GM19193 (cell line): ENCODE results near the gene WFDC11.

Source experiments
- POLR2A ChIP-seq: IDR thresholded peaks from 4 replicates; pipeline ENCODE4 v1.6.1; 2011; ENCODE audit not compliant: insufficient read depth, insufficient read length; ENCODE audit errors: extremely low read depth

Gene WFDC11

DNA sequence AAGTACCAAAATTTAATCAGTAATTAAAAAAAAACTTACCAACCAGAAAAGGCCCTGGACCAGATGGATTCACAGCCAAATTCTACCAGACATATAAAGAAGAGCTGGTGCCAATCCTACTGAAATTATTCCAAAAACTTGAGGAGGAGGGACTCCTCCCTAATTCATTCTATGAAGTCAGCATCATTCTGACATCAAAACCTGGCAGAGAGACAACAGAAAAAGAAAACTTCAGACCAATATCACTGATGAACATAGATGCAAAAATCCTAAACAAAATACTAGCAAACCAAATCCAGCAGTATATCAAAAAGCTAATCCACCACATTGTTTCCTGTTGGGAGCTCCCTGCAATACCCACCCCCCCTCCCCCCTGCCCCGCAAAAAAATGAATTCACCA, at the start of gene WFDC11:
Gene WFDC11 (minus strand): TSS at position 101 of the 400 bp plus-strand sequence. CDS start 19,639 bp downstream, outside the sequence.
- no peak for TF ChIP-seq POLR2A

DNA sequence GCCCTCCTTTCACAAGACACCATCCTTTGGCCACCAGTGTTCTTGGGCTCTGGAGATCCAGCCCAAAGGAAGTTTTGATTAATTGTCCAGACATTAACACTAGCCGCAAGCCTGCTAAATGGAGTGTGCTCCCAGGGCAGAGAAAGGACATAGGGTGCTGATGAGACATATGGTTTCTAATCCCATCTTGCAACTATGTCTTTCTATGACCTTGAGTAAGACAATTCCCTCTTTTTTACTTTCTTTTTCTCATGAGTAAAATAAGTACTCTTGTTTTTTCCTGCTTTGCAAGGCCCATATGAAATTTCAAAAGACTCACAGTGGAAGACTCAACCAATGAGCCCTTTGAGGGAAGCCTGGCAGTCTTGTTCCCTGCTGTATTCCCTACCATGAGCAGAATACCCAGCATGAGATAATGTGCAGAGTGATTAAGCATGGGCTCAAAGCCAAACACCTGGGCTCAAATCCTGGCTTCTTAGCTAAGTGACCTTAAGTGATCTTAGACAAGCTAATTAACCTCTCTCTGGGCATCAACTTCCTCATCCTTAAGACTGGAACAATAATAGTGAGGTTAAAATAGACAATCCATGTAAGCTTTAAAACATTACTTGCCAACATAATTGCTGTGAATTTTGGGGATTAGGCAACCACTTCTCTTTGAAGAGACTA, 35.1 kb upstream of the WFDC11 start, which contains the start of gene WFDC10B:
Gene WFDC10B (minus strand): TSS at position 51 of the 669 bp plus-strand sequence. CDS start 19,027 bp downstream, outside the sequence.
- TF ChIP-seq POLR2A: no peak

DNA sequence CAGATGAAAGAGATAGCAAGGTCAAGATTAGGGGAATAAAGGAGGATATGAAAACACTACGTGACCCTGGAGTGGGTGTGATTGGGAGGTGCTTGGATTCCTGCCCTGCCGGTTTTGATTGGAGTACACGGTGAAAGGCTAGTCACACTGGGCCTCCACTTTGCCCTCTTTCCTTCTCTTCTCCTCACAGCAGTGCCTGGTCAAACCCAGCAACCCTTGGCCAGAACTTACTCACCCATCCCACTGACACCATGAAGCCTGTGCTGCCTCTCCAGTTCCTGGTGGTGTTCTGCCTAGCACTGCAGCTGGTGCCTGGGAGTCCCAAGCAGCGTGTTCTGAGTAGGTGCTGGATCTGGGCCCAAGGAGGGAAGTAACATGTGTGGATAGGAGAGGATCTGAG, 31.8 kb upstream of the WFDC11 start, which contains the start of gene WFDC13:
Gene WFDC13 (plus strand): TSS at position 166 of the 400 bp plus-strand sequence. CDS start 86 bp downstream, at position 252.
- TF ChIP-seq POLR2A: no peak

DNA sequence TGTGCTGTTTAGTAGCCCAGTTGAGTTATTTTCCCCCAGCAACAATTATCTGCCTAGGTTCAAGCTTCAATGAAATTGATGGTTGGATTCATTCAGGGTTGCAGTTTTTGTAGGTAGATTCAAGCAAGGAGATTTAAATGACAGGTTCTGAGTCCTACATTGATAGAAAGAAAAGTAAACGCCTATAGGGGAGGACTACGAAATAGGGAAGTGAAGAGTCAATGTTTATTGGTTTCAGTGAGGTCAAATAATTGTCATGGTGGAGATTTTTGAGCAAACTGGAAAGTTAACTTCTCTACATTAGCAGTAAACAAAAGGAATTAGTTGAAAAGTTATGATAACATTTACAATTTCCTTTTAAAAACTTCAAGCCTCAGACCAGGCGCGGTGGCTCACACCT, 31.1 kb upstream of the WFDC11 start:
- TF ChIP-seq POLR2A: no peak

DNA sequence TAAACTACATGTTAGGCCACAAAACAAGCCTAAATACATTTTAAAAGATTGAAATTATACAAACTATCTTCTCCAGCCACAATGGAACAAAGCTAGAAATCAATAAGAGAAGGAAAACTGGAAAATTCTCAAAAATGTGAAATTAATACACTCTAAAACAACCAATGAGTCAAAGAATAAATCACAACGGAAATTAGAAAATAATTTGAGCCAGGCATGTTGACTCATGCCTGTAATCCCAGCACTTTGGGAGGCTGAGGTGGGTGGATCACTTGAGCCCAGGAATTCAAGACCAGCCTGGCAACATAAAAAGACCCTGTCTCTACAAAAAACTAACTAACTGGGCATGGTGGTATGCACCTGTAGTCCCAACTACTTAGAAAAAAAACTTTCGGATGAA, 25.5 kb upstream of the WFDC11 start:
- TF ChIP-seq POLR2A: no peak

DNA sequence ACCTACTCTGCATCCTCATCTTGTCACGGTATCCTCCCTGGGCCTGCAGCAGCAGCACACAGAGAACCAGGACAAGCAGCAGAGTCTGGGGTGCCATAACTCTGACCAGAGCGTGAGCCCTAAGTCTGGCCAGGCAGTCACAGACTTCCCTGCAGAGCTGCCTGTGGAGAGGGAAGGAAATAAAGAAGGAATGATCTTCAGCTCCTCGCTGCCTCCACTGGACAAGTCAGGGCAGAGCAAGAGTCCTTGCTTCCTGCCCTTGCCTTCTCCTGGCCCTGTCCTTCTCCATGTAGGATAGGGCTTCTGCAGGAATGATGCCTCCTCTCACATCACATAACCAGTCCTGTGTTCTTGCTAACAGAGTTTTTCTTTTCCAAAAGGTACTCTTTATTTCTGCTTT, 15.9 kb upstream of the WFDC11 start:
- TF ChIP-seq POLR2A: no peak

DNA sequence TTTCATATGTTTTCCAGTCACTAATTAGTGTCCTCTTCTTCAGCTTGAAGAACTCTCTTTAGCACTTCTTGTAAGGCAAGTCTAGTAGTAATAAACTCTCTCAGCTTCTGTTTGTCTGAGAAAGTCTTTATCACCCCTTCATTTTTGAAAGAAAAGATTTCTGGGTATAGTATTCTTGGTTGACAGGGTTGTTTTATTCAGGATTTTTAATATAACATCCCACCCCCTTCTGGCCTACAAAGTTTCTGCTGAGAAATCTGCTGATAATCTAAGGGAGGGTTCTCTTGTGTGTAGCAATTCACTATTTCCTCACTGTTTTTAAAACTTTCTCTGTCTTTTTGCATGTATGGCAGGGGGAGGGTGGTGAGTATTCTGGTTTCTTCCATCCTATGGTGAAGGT, 9.6 kb upstream of the WFDC11 start:
- TF ChIP-seq POLR2A: no peak

DNA sequence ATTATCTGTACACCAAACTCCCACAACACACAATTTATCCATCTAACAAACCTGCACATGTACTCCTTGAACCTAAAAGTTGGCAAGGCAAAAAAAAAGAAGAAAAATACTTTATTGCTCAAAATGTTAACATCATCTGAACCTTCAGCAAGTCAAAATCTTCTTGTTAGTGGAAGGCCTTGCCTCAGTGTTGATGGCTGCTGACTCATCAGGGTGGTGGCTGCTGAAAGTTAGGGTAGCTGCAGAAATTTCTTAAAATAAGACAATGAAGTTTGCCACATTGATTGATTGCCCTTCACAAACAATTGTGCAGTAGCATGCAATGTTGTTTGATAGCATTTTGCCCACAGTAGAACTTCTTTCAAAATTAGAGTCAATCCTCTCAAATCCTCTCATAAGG, 2.7 kb upstream of the WFDC11 start:
- TF ChIP-seq POLR2A: no peak

DNA sequence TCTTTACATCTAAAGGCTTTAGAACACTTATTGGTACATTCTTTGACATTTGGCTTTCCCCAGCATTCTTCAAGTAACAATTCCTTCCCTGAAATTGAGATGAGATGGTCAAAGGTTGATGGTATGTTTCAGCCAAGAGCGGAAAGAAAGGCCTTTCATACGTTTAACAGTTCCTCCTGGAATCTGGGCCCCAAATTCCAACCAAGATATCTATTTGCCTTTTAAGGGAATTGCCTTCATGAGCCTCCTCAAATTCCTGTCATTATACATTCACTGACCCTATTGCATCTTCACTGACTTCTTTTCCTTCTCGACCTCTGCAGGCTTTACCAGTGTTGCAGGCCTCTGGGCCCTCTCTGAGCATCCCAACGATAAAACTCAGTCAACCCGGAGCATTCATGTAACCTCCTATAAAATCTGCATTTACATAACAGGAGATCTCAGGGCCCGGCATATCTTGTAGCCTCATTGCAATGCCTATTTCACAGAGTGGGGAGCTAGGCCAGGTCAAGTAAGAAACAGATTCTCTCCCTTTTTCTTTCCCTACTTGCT, 20.7 kb downstream of the WFDC11 start:
- no peak for TF ChIP-seq POLR2A

DNA sequence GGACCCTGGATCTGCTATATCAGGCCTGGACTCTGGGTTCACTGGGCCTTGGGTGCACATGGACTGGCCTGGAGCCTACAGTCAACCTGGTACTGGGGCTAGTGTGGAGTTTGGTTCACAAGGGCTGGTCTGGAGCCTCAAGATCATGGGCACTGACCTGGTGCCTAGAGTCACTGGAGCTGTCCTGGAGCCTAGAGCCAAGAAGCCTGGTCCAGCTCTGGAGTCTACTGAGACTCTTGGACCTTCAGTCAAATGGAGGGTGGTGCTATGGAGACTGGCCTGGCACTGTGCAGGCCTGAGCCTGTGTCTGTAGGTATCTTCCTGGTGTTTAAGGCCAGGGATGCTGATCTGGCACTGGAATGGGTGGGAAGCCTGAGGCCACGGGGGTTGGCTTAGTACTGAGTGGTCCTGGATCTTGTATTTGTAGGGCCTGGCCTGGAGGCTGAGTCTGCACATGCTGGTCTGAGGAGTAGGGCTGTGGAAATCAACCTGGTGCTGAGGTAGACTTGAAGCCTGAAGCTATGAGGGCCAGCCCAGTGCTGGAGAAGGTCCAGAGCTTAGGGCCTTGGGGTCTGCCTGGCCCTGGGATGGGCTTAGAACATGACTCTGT, 22.5 kb downstream of the WFDC11 start:
- TF ChIP-seq POLR2A: no peak

DNA sequence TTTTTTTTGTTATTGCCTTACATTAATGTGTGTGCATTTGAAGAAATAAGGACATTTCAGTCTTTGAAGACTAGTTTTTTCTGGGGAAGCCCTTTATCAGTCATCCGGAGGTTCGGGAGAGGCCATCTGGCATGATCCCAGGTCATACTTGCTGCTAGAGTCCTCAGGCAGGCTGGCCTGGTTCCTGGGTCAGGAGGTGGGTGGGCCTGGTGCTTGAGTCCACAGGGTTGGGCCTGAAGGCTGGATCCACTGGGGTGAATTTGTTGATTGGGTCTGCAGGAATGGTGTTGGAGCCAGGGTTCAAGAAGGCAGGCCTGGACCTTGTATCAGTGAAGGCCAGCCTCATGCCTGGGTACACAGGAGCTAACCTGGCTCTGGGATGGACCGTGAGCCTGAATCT, 23.2 kb downstream of the WFDC11 start:
- TF ChIP-seq POLR2A: no peak

DNA sequence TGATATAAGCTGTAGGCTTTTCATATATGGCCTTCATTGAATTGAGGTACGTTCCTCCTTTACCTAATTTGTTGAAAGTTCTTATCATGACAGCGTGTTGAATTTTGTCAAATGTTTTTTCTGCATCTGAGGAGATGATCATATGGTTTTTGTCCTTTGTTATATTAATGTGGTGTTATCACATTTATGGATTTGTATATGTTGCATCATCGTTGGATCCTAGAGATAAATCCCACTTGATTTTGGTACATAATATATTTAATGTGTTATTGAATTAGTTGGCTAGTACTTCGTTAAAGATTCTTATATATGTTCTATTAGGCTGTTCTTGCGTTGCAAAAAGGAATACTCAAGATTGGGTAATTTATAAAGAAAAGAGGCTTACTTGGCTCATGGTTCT, 30.4 kb downstream of the WFDC11 start:
- TF ChIP-seq POLR2A: no peak

DNA sequence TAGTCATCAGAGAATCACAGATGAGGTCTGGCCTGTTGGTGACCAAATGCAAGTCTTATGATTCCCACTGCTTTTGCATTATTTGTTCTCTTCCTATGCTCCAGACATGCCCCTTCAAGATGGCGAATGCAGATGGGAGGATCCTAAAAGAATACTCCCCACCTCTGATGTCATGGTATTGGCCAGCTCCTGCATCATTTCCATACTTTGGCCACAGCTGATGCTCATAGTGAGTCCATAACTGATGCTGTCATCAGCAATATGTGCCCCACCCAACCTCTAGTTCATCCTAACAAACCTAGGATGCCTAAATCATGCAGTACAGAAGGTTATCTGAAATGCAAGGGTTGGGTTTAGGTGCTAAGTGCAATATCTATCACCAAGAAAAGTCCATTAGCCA, 33.5 kb downstream of the WFDC11 start:
- TF ChIP-seq POLR2A: no peak

DNA sequence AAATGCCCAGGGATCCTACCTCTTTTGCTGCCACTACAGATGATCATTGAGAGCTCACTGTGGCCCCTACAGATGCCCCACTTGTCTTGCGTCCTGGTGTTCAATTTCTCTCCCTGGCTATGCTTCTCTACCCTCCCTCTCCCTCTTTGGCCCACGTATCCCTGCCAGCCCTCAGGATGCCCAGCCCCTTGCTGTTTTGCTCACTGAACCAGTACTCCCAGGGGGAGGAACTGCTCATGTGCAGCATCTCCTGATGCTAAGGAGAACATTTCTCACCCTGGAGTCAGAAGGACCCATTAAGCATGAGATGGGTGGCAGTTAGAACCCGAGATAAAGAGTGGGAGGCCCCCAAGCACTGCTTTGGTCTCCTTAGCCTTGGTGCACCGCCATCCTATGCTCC, 38.9 kb downstream of the WFDC11 start, which contains the start of gene WFDC9:
Gene WFDC9 (minus strand): TSS at position 101 of the 400 bp plus-strand sequence. CDS start 21,103 bp downstream, outside the sequence.
- no peak for TF ChIP-seq POLR2A

DNA sequence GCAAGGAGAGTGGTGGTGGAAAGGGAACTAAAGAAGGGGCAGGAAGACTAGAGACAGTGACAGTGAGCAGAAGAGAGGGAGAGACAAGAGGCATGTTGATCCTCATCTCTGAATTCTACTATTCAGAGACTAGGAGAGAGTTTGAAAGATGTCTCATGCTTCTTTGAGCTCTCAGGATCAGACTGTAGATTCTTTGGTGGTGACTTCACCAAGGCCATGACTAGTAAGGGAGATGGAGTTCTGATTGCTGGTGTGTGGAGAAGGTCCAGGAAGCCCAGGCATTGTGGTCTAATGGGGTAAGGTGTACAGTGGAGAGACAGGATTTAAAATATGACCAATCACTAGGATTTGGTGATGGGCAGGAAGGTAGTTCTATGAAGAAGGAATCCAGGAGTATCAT, 39.7 kb downstream of the WFDC11 start:
- no peak for TF ChIP-seq POLR2A
